Body of pancreas (tissue), 4 donors: ENCODE data around the gene CD300H. TPM values are rescaled to one million over a fixed set of nuclear protein-coding genes. Genes with fewer than 3 reads are reported as not detected.
A peak's percentile ranks its signal among the peaks of the same experiment; 100 is the strongest.

ENCODE experiments used
- ATAC-seq: fragments of 150-250 bp; one replicate; pipeline ENCODE4 v1.9.1; 2016
- DNase-seq, 4 donors: peaks; one replicate each; pipeline ENCODE4 v3.0.0-alpha.2; 2019
- H3K27ac ChIP-seq, 4 donors: fragments of 200-600 bp; sonication (generic); 1 replicate in 3 of 4; 2 replicates in 1 of 4; pipeline versions ENCODE4 v1.5.1 to v1.6.1; 2016 to 2019; ENCODE audit warnings: mild to moderate bottlenecking in 1 of 4, mixed read lengths in 1 of 4, moderate library complexity in 1 of 4
- H3K27me3 ChIP-seq, 2 donors: fragments of 200-600 bp; sonication (generic); one replicate each; pipeline ENCODE4 v1.6.0; 2016; ENCODE audit warnings: mild to moderate bottlenecking in 1 of 2
- H3K36me3 ChIP-seq, 2 donors: fragments of 200-600 bp; sonication (generic); replicated peaks in 1 of 2; 2 replicates each; pipeline ENCODE4 v1.5.1; 2016; ENCODE audit warnings: low read depth in 2 of 2; ENCODE audit not compliant: insufficient read depth in 1 of 2
- H3K4me1 ChIP-seq: fragments of 200-600 bp; sonication (generic); one replicate; pipeline ENCODE4 v1.6.0; 2016
- H3K4me3 ChIP-seq, 2 donors: fragments of 200-600 bp; sonication (generic); 1 replicate in 1 of 2; 2 replicates in 1 of 2; pipeline ENCODE4 v1.5.1; 2016 to 2019
- H3K9me3 ChIP-seq, 3 donors: fragments of 200-600 bp; sonication (generic); 1 replicate in 2 of 3; 2 replicates in 1 of 3; pipeline ENCODE4 v1.5.1; 2016
- CTCF ChIP-seq, 7 experiments: fragments of 450-650 bp in 4 of 7; fragments of 200-600 bp in 3 of 7; sonication (generic) in 3 of 7; IDR thresholded peaks; one replicate each; pipeline ENCODE4 v1.5.1; 2016 to 2019; ENCODE audit warnings: antibody characterized with exemption in 7 of 7
- POLR2A ChIP-seq, 3 donors: fragments of 450-650 bp; IDR thresholded peaks; one replicate each; pipeline ENCODE4 v1.6.1; 2016; ENCODE audit warnings: antibody characterized with exemption in 3 of 3, mild to moderate bottlenecking in 2 of 3
- WGBS, 2 donors: methylation state at CpG; one replicate each; pipeline ENCODE4 v1.1.5; 2017; 5-methylcytosine and 5-hydroxymethylcytosine counted together
- intact Hi-C: fragments of 100-400 bp; cut with DNase I; formaldehyde crosslinking; loops from one replicate; pipeline ENCODE4 v1.15.1; 2023
- total RNA-seq, 2 donors: library from RNA; depleted of rRNA; stranded (reverse); fragments of >200 nt; gene quantifications; one replicate each; pipeline ENCODE4 v1.1.0, GENCODE V29; 2016

CD300H gene
- total RNA-seq, 2 donors from 2014 or later: not detected

GRCh38 chr17:74547736-74548135, 19.6 kb downstream of the CD300H start:
- WGBS, 2 donors: 57 to 59% methylated on average over 3 of the region's 3 CpGs
- Histone ChIP-seq H3K4me3 (no peak overlapping the region), H3K27me3 (no peaks in the 10 kb centered on the region), H3K27ac (no peak overlapping the region), H3K4me1 (no peaks in the 10 kb centered on the region), H3K36me3 (no peaks in the 10 kb centered on the region), H3K9me3 (no peaks in the 10 kb centered on the region)
- intact Hi-C loops: no loop called here
- no peak for DNase-seq
- ATAC-seq: no peak
- TF ChIP-seq POLR2A (IDR thresholded peaks at IDR 0.05) (no peak), CTCF (IDR thresholded peaks at IDR 0.05) (no peak)

GRCh38 chr17:74547264-74547663, 20.0 kb downstream of the CD300H start:
- ATAC-seq (no peak), DNase-seq (no peak)
- 82% methylated on average over 7 of the region's 7 CpGs for WGBS, 2 donors
- H3K27me3 ChIP-seq: no peaks in the 10 kb centered on the region
- no peaks in the 10 kb centered on the region for H3K36me3 ChIP-seq
- no peaks in the 10 kb centered on the region for H3K4me1 ChIP-seq
- no peak overlapping the region for H3K27ac ChIP-seq
- intact Hi-C loops: no loop called here
- H3K9me3 ChIP-seq: no peaks in the 10 kb centered on the region
- no peak overlapping the region for H3K4me3 ChIP-seq
- TF ChIP-seq CTCF (IDR thresholded peaks at IDR 0.05) (no peak), POLR2A (IDR thresholded peaks at IDR 0.05) (no peak)

GRCh38 chr17:74546586-74546985, 20.7 kb downstream of the CD300H start:
- Histone ChIP-seq H3K9me3 (no peaks in the 10 kb centered on the region), H3K4me1 (no peaks in the 10 kb centered on the region), H3K4me3 (no peak overlapping the region), H3K27me3 (no peaks in the 10 kb centered on the region), H3K36me3 (no peaks in the 10 kb centered on the region), H3K27ac (no peak overlapping the region)
- DNase-seq (no peak), ATAC-seq (no peak)
- 70 to 76% methylated on average over 7 of the region's 7 CpGs for WGBS, 2 donors
- TF ChIP-seq POLR2A (IDR thresholded peaks at IDR 0.05): no peak
- TF ChIP-seq CTCF (IDR thresholded peaks at IDR 0.05): no peak
- intact Hi-C loops: no loop called here

- Histone ChIP-seq H3K36me3 (no peaks in the 10 kb centered on the region), H3K27ac (peak within 1 kb of the TSS in 1 of 4 donors; percentile 41), H3K9me3 (no peaks in the 10 kb centered on the region), H3K27me3 (no peaks in the 10 kb centered on the region), H3K4me1 (no peaks in the 10 kb centered on the region), H3K4me3 (no peak within 1 kb of the TSS)
- intact Hi-C loops: no loop called here
- TF ChIP-seq POLR2A (IDR thresholded peaks at IDR 0.05) (peak in 2 of 3 donors; percentile 14 to 38), CTCF (IDR thresholded peaks at IDR 0.05) (no peak)
- WGBS, 2 donors: 56 to 90% methylated on average over 2 to 5 of the region's 5 CpGs
- ATAC-seq: no peak
- peak in 1 of 4 donors; percentile 51 for DNase-seq
Measured at GRCh38 chr17:74545843-74546230, 21.5 kb downstream of the CD300H start, which contains the start of gene CD300C. Gene CD300C (minus strand): TSS chr17:74546115. CDS start chr17:74545782, 333 bp downstream.
